B cell (primary cell): ENCODE measurements around the gene XCL1. TPM values are rescaled to one million over a fixed set of nuclear protein-coding genes. Genes with fewer than 3 reads are reported as not detected.
"Not testable (repeated sequence)": the region's sequence is repeated elsewhere in the genome, so short reads cannot be mapped to it uniquely, and the experiment has no call there.

Experiments
- ATAC-seq: fragments of 200-7000 bp; cut with Tn5 transposase; one replicate; pipeline ENCODE4 v1.10.0; 2021; ENCODE audit warnings: low read depth, mild to moderate bottlenecking, moderate number of reproducible peaks, moderate library complexity
- CTCF ChIA-PET: fragments of 350-600 bp; sonication (Branson Sonifier 250); formaldehyde crosslinking; loops from one replicate; lab custom pipeline; 2021; ENCODE audit warnings: antibody characterized with exemption, inconsistent platforms; lab: Charles Lee
- POLR2A ChIA-PET: fragments of 350-600 bp; sonication (Branson Sonifier 250); formaldehyde crosslinking; loops from one replicate; lab custom pipeline; 2021; ENCODE audit warnings: antibody characterized with exemption; lab: Charles Lee
- DNase-seq: peaks from one replicate; pipeline ENCODE4 v3.0.0; 2013
- H2AFZ ChIP-seq: 2 replicates; pipeline ENCODE4 v1.6.1; 2012; ENCODE audit warnings: mild to moderate bottlenecking, low read depth, low read length; ENCODE audit not compliant: insufficient read depth, poor library complexity, severe bottlenecking
- H3K27ac ChIP-seq, 2 donors: 1 replicate in 1 of 2; 2 replicates in 1 of 2; pipeline ENCODE4 v1.5.1; 2012 to 2013; ENCODE audit warnings: low read length in 2 of 2, mild to moderate bottlenecking in 2 of 2, moderate library complexity in 1 of 2
- H3K27me3 ChIP-seq, 4 experiments: fragments of 200-600 bp in 1 of 4; sonication (generic) in 1 of 4; replicated peaks in 1 of 4; 1 replicate in 2 of 4; 2 replicates in 2 of 4; pipeline versions ENCODE4 v1.6.1 to v1.7.0; 2013 to 2016; ENCODE audit warnings: low read length in 3 of 4, mild to moderate bottlenecking in 2 of 4, mixed read lengths in 1 of 4, moderate library complexity in 1 of 4; ENCODE audit not compliant: insufficient read depth in 4 of 4, control insufficient read depth in 3 of 4; ENCODE audit errors: control extremely low read depth in 1 of 4
- H3K36me3 ChIP-seq, 2 experiments: replicated peaks in 1 of 2; 1 replicate in 1 of 2; 2 replicates in 1 of 2; pipeline versions ENCODE4 v1.6.1 to v1.7.1; 2013; ENCODE audit warnings: low read length in 1 of 2; ENCODE audit not compliant: insufficient read depth in 2 of 2, control insufficient read depth in 1 of 2; ENCODE audit errors: control extremely low read depth in 1 of 2, extremely low read depth in 1 of 2
- H3K4me1 ChIP-seq, 2 donors: fragments of 200-600 bp in 1 of 2; sonication (generic) in 1 of 2; 1 replicate in 1 of 2; 2 replicates in 1 of 2; pipeline versions ENCODE4 v1.5.1 to v1.6.1; 2013 to 2017; ENCODE audit warnings: low read length in 2 of 2; ENCODE audit not compliant: control insufficient read depth in 2 of 2, insufficient read depth in 2 of 2
- H3K4me2 ChIP-seq: replicated peaks from 2 replicates; pipeline ENCODE3; 2012; ENCODE audit warnings: mild to moderate bottlenecking, low read depth, low read length; ENCODE audit not compliant: poor library complexity, severe bottlenecking
- H3K4me3 ChIP-seq, 5 experiments: fragments of 200-600 bp in 1 of 5; sonication (generic) in 1 of 5; 1 replicate in 3 of 5; 2 replicates in 2 of 5; pipeline versions ENCODE4 v1.5.1 to v1.7.0; 2011 to 2016; ENCODE audit warnings: low read length in 4 of 5, mild to moderate bottlenecking in 4 of 5, low read depth in 2 of 5, control low read depth in 1 of 5, moderate library complexity in 1 of 5; ENCODE audit not compliant: insufficient read depth in 1 of 5; ENCODE audit errors: control extremely low read depth in 1 of 5, extremely low read depth in 1 of 5
- H3K79me2 ChIP-seq: fragments of 200-600 bp; sonication (generic); one replicate; pipeline ENCODE4 v1.6.0; 2016; ENCODE audit warnings: low read length; ENCODE audit not compliant: control insufficient read depth, insufficient read depth
- H3K9ac ChIP-seq: fragments of 200-600 bp; sonication (generic); 2 replicates; pipeline ENCODE4 v1.6.1; 2017; ENCODE audit warnings: mild to moderate bottlenecking, low read length, moderate library complexity
- H3K9me3 ChIP-seq, 3 donors: one replicate each; pipeline versions ENCODE4 v1.6.1 to v1.7.1; 2013; ENCODE audit warnings: low read length in 2 of 3; ENCODE audit not compliant: control insufficient read depth in 2 of 3, insufficient read depth in 1 of 3; ENCODE audit errors: control extremely low read depth in 1 of 3
- H4K20me1 ChIP-seq: 2 replicates; pipeline ENCODE4 v1.6.0; 2012; ENCODE audit warnings: mild to moderate bottlenecking, low read length; ENCODE audit not compliant: insufficient read depth, control insufficient read depth, poor library complexity, severe bottlenecking
- H3K27ac Mint-ChIP-seq: one replicate; pipeline ENCODE4 v1.8.0; 2021; ENCODE audit warnings: mixed read lengths
- H3K27me3 Mint-ChIP-seq: one replicate; pipeline ENCODE4 v1.8.0; 2021; ENCODE audit warnings: mixed read lengths
- H3K4me1 Mint-ChIP-seq: one replicate; pipeline ENCODE4 v1.8.0; 2021; ENCODE audit warnings: mixed read lengths
- H3K4me3 Mint-ChIP-seq: one replicate; pipeline ENCODE4 v1.8.0; 2021; ENCODE audit warnings: mixed read lengths
- H3K9me3 Mint-ChIP-seq: one replicate; pipeline ENCODE4 v1.8.0; 2022; ENCODE audit warnings: mixed read lengths; ENCODE audit not compliant: insufficient read depth
- CTCF ChIP-seq: fragments of 200-600 bp; IDR thresholded peaks from one replicate; pipeline ENCODE4 v1.8.0; 2022; ENCODE audit warnings: antibody characterized with exemption, mild to moderate bottlenecking
- EZH2 ChIP-seq: IDR thresholded peaks from 2 replicates; pipeline ENCODE4 v1.6.1; 2012; ENCODE audit warnings: borderline replicate concordance, low read depth, mild to moderate bottlenecking, moderate library complexity, low read length; ENCODE audit not compliant: insufficient read depth, poor library complexity, severe bottlenecking
- WGBS: methylation state at CpG from one replicate; pipeline ENCODE4 v1.1.5; 2013; ENCODE audit warnings: missing lambda C conversion rate; ENCODE audit not compliant: insufficient coverage; 5-methylcytosine and 5-hydroxymethylcytosine counted together
- intact Hi-C: fragments of 100-400 bp; cut with micrococcal nuclease; formaldehyde crosslinking; loops from one replicate; pipeline ENCODE4 v1.10.0; 2022
- polyA plus RNA-seq: library from polyadenylated mRNA; depleted of rRNA; stranded (reverse); fragments of >200 nt; gene quantifications from 2 replicates; pipeline ENCODE4 v1.2.3, GENCODE V29; 2012
- total RNA-seq, 2 donors: library from RNA; stranded (reverse); fragments of 120-200 nt in 1 of 2; gene quantifications; 1 replicate in 1 of 2; 2 replicates in 1 of 2; pipeline versions ENCODE4 v1.2.3 to v1.2.4, GENCODE V29; 2013 to 2022

Gene XCL1
- total and polyA plus RNA-seq, 2 donors (not counting 1 experiment from before 2014, with no cell fraction given), result 0.12 TPM; not detected in 1

DNA sequence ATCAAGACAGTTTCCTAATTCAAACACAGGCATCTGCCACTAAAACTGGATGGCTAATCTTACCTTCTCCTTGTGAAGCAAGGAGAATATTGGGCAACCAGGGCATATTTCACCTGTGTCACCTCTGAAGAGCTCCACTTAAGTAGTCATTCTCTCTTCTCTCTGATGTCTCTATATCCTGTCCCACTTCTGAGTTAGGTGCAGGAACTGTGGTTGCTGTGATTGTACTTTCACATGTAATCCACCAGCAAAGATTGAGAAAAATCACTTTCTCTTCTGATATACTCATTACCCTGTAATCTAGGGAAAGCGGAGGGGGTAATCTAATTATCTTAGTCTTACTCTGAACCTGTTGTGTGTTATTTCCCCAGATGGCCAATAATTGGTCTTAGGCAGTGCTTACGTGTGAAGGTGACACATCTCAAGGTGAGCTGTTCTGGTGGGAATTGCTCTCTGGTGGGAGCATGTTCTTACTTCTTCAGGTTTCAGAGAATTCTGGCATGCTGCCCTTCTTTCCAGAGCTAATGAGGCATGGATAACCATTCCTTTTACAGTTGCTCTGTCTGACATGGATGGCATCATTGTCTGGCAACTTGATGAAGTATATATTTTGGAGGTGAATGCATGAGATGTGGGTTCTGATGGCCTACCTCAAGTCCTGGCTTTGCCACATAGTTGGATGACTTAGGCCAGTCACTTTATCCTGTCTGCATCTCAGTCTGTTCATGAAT lies 44.6 kb upstream of the XCL1 start:
- no peaks in the 10 kb centered on the region for H3K36me3 ChIP-seq
- 100% methylated on average over 1 of the region's 2 CpGs for WGBS
- DNase-seq (no peak), ATAC-seq (no peak)
- TF ChIP-seq EZH2 (no peak), CTCF (no peak)
- peaks cover 7% of the 10 kb centered on the region for H3K4me1 Mint-ChIP-seq
- no peaks in the 10 kb centered on the region for H3K27me3 Mint-ChIP-seq
- no peaks in the 10 kb centered on the region for H3K79me2 ChIP-seq
- H3K27ac Mint-ChIP-seq, result no peak overlapping the region
- no peaks in the 10 kb centered on the region for H3K27me3 ChIP-seq
- H3K4me1 ChIP-seq, result peaks cover 0 to 9% of the 10 kb centered on the region in 2 donors
- no peak overlapping the region for H3K4me2 ChIP-seq
- no peak overlapping the region for H3K4me3 ChIP-seq
- ChIA-PET POLR2A (no interaction called here), CTCF (no interaction called here)
- intact Hi-C loops, result no loop called here
- H3K27ac ChIP-seq, result no peak overlapping the region
- H3K4me3 Mint-ChIP-seq, result no peak overlapping the region
- no peaks in the 10 kb centered on the region for H3K9me3 Mint-ChIP-seq
- no peaks in the 10 kb centered on the region for H3K9me3 ChIP-seq
- H3K9ac ChIP-seq, result no peak overlapping the region
- no peak overlapping the region for H2AFZ ChIP-seq
- no peaks in the 10 kb centered on the region for H4K20me1 ChIP-seq

DNA sequence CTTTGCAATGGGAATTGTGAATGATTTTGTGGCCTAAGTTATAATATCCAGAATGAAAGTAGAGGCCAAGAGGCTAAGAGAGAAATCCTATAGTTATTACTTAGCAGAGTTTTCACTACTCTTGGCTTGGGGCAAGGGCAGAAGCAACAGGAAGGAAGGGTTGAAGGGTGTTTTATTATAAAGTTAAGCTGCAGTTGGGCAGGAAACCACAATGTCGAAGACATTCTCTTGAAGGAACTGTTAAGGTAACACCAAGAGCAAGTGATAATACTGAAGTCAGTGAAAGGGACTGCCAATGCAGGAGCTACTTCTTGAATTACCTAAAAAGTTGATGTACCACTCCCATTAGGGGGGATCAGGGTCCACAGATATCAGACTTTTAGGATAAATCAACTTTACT lies 40.9 kb upstream of the XCL1 start:
- ATAC-seq (no peak), DNase-seq (peak; percentile 5)
- CTCF ChIA-PET, result no interaction called here
- Histone ChIP-seq H3K4me3 (no peak overlapping the region), H3K27me3 (no peaks in the 10 kb centered on the region), H3K9ac (no peak overlapping the region), H4K20me1 (no peaks in the 10 kb centered on the region), H3K4me1 (peaks cover 0 to 9% of the 10 kb centered on the region in 2 donors), H3K9me3 (no peaks in the 10 kb centered on the region), H3K79me2 (no peaks in the 10 kb centered on the region), H3K36me3 (no peaks in the 10 kb centered on the region), H2AFZ (peak overlapping the region; percentile 52), H3K27ac (peak overlapping the region; percentile 18 to 65), H3K4me2 (peak overlapping the region; percentile 47)
- POLR2A ChIA-PET, result no interaction called here
- Mint-ChIP-seq H3K27me3 (no peaks in the 10 kb centered on the region), H3K4me1 (peaks cover 7% of the 10 kb centered on the region), H3K27ac (no peak overlapping the region), H3K4me3 (no peak overlapping the region), H3K9me3 (no peaks in the 10 kb centered on the region)
- WGBS, result 0% methylated on average over 1 of the region's 1 CpG
- intact Hi-C loops, result no loop called here
- TF ChIP-seq EZH2 (no peak), CTCF (no peak)

- H3K27me3 ChIP-seq, H4K20me1 ChIP-seq, H3K36me3 ChIP-seq, H3K79me2 ChIP-seq, H2AFZ ChIP-seq, H3K4me1 ChIP-seq, DNase-seq, ATAC-seq, H3K4me2 ChIP-seq, H3K9ac ChIP-seq, H3K4me3 ChIP-seq, H3K9me3 ChIP-seq, CTCF ChIA-PET, H3K27me3 Mint-ChIP-seq, H3K27ac Mint-ChIP-seq, POLR2A ChIA-PET, H3K4me1 Mint-ChIP-seq, H3K9me3 Mint-ChIP-seq, intact Hi-C loops, H3K27ac ChIP-seq, H3K4me3 Mint-ChIP-seq: not testable (repeated sequence)
- 100% methylated on average over 1 of the region's 7 CpGs for WGBS
These were observed 35.6 kb upstream of the XCL1 start for GRCh38 chr1:168540798-168541197.
